Lower leg skin (tissue), 3 donors: ENCODE measurements around the gene CDK13.

Source experiments
- CTCF ChIP-seq, 3 donors: fragments of 450-650 bp; IDR thresholded peaks; one replicate each; pipeline ENCODE4 v1.5.1; 2016; ENCODE audit warnings: antibody characterized with exemption in 3 of 3, mild to moderate bottlenecking in 3 of 3, moderate library complexity in 2 of 3
- POLR2A ChIP-seq, 2 donors: fragments of 450-650 bp; IDR thresholded peaks; one replicate each; pipeline ENCODE4 v1.6.1; 2016 to 2017; ENCODE audit warnings: antibody characterized with exemption in 2 of 2, mild to moderate bottlenecking in 1 of 2, moderate library complexity in 1 of 2

GRCh38 chr7:40041456-40041855, 91.4 kb downstream of the CDK13 start:
- no peak for TF ChIP-seq CTCF (IDR thresholded peaks at IDR 0.05)
- no peak for TF ChIP-seq POLR2A (IDR thresholded peaks at IDR 0.05)
